ENCODE data around the gene NPIPB2. TPM values are rescaled to one million over a fixed set of nuclear protein-coding genes. Genes with fewer than 3 reads are reported as not detected.
"Not testable (repeated sequence)": the region's sequence is repeated elsewhere in the genome, so short reads cannot be mapped to it uniquely, and the experiment has no call there.

NPIPB2 gene
- total RNA-seq = 10 to 100 TPM in 3 of 6 donors, 1 to 10 TPM in 3; 3.6 to 47.1 (median 9.0) TPM

DNA sequence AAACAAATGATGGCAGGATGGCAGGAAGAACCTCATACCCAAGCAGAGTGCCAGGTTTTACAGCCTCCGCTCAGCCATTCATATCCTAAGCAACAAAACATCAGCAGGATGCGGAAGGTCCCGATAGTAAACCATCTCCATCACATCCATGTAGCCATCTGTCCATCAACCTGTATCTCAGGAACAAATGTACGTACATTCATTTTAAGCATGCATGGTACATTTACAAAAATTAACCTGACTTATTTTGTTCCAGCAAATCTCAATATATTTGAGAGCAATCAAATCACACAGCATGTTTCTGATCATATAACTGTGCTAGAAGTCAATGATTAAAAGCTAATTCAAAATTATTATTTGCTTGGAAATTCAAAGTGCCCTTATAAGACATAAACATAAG, at the start of gene NPIPB2:
Gene NPIPB2, minus strand, starts transcription at position 101 of the 400 bp plus-strand sequence. Its CDS starts 0 bp downstream, at position 101.
- H3K9me3 ChIP-seq; H3K4me3 ChIP-seq; H3K36me3 ChIP-seq; H3K4me1 ChIP-seq; H3K27ac ChIP-seq; DNase-seq; ATAC-seq (ENCODE audit: low FRiP score in 2 of 2); H3K27me3 ChIP-seq: not testable (repeated sequence)
- WGBS, 2 donors = 94 to 100% methylated on average over 3 of the region's 4 CpGs

DNA sequence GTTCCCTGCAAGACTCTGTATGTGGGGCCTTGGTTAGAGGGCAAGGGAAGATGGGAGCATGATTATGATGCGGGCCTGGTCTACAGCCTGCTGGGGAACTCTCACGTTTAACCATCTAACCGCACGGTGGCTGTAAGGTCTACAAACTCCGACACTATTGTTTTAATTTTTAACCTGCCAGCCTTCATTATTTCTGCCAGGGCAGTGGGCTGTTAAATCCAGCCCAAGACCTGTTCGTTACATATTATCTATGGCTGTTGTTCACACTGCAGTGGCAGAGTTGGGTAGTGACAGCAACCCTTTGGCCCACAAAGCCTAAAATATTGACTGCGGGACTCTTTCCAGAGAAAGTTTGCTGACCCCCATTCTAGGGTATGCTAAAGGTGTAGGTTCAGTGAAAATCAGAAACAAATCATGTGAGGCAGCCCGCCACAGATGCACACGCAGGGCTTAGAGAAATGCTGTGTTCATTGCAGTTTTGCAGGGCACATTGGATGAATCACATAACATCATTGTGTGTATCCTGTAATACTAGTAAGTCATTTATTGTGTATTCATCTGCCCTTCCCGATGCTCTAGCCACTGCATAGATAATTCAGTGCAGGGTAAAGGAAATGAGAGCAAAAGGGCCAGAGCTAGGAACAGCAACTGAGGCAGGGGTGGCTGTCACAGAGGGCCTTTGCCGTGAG, 49.0 kb upstream of the NPIPB2 start:
- Histone ChIP-seq H3K27ac (no peak overlapping the region), H3K27me3 (no peaks in the 10 kb centered on the region), H3K4me1 (peaks cover 4 to 28% (median 16%) of the 10 kb centered on the region in 4 donors), H3K36me3 (no peaks in the 10 kb centered on the region), H3K4me3 (no peak overlapping the region), H3K9me3 (no peaks in the 10 kb centered on the region)
- TF ChIP-seq POLR2AphosphoS5 (IDR thresholded peaks at IDR 0.05) = no peak
- no peak for TF ChIP-seq EP300 (IDR thresholded peaks at IDR 0.05)
- no peak for TF ChIP-seq POLR2A (IDR thresholded peaks at IDR 0.05)
- TF ChIP-seq, protein P1, sequence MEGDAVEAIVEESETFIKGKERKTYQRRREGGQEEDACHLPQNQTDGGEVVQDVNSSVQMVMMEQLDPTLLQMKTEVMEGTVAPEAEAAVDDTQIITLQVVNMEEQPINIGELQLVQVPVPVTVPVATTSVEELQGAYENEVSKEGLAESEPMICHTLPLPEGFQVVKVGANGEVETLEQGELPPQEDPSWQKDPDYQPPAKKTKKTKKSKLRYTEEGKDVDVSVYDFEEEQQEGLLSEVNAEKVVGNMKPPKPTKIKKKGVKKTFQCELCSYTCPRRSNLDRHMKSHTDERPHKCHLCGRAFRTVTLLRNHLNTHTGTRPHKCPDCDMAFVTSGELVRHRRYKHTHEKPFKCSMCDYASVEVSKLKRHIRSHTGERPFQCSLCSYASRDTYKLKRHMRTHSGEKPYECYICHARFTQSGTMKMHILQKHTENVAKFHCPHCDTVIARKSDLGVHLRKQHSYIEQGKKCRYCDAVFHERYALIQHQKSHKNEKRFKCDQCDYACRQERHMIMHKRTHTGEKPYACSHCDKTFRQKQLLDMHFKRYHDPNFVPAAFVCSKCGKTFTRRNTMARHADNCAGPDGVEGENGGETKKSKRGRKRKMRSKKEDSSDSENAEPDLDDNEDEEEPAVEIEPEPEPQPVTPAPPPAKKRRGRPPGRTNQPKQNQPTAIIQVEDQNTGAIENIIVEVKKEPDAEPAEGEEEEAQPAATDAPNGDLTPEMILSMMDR (IDR thresholded peaks at IDR 0.05) = no peak
- ATAC-seq (ENCODE audit: low FRiP score in 2 of 2) (no peak), DNase-seq (no peak)
- 88 to 95% methylated on average over 11 of the region's 11 CpGs for WGBS, 2 donors

DNA sequence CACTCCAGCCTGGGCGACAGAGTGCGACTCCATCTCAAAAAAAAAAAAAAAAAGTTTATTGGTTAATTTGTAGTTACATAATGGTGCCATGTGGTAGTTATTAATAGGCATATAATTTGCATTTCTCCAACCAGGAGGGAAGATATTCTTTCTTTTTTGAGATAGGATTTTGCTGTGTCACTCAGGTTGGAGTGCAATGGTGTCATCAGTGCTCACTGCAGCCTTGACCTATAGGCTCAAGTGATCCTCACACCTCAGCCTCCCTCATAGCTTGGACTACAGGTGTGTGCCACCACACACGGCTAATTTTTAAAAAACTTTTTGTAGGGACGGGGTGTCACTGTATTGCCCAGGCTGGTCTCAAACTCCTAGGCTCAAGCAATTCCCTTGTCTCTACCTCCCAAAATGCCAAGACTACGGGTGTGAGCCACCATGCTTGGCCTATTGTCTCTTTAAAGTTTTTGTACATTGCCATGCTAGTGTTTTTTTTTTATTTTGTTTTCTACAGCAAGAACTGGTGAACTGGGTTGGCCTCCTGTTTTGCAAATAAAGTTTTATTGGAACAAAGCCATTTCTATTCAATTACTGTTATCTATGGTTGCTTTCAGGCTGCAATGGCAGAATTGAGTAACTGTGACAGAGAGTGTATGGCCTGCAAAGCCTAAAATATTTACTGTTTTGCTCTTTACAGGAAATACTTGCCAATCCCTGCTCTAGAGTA, 46.6 kb upstream of the NPIPB2 start:
- H3K9me3 ChIP-seq = no peaks in the 10 kb centered on the region
- no peak overlapping the region for H3K27ac ChIP-seq
- DNase-seq (no peak), ATAC-seq (ENCODE audit: low FRiP score in 2 of 2) (no peak)
- no peaks in the 10 kb centered on the region for H3K27me3 ChIP-seq
- WGBS, 2 donors = 57 to 77% methylated on average over 5 of the region's 5 CpGs
- TF ChIP-seq, protein P1 (IDR thresholded peaks at IDR 0.05) = no peak
- TF ChIP-seq POLR2AphosphoS5 (IDR thresholded peaks at IDR 0.05) (no peak), POLR2A (IDR thresholded peaks at IDR 0.05) (no peak), EP300 (IDR thresholded peaks at IDR 0.05) (no peak)
- H3K4me3 ChIP-seq = no peak overlapping the region
- peaks cover 0 to 12% (median 6%) of the 10 kb centered on the region in 4 donors for H3K4me1 ChIP-seq
- no peaks in the 10 kb centered on the region for H3K36me3 ChIP-seq

DNA sequence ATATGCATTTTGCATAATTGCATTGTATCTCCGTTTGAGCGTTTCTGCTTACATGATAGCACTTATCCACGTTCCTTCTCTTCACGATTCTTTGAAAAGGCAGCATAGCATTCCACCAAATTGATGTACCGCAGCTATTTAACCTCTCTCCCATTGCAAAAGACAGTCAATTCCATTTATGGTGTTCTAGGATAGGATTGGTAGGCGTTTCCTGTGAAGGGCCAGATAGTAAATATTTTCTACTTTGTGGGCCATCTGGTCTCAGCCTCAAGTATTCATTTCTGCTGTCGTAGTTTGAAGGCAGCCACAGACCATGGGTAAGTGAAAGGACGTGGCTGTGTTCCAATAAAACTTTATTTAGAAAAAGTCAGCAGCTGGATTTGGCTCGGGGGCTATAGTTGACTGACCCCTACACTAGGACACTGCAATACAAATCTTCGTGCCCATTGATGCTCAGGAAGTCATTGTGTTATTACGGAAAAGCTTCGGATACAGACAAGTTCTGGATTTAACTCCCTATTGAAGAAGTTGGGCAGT, 44.7 kb upstream of the NPIPB2 start:
- no peak for TF ChIP-seq EP300 (IDR thresholded peaks at IDR 0.05)
- TF ChIP-seq, protein P1 (IDR thresholded peaks at IDR 0.05) = no peak
- no peak for TF ChIP-seq POLR2AphosphoS5 (IDR thresholded peaks at IDR 0.05)
- no peak for TF ChIP-seq POLR2A (IDR thresholded peaks at IDR 0.05)
- Histone ChIP-seq H3K9me3 (no peaks in the 10 kb centered on the region), H3K36me3 (no peaks in the 10 kb centered on the region), H3K27ac (no peak overlapping the region), H3K27me3 (no peaks in the 10 kb centered on the region), H3K4me3 (no peak overlapping the region), H3K4me1 (no peaks in the 10 kb centered on the region)
- DNase-seq (no peak), ATAC-seq (ENCODE audit: low FRiP score in 2 of 2) (no peak)
- 86 to 88% methylated on average over 12 of the region's 12 CpGs for WGBS, 2 donors

DNA sequence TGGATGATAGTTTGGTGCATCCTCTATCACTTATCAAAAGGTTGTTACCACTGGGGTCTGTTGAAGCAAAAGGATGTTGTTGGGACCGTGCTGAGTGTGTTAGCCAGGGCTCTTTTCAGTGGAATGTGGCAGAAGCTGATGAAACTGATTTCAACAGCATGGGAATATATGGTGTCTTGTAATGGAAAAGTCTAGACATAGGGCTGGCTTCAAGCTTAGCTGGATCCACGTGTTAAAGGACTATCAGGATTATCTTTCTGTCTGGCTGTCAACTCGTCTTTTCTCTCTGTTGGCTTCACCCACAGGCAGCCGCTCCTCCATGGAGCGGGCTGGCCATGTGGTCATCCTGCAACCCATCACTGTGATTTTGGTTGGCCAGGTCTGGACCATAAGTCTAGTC, 43.4 kb upstream of the NPIPB2 start:
- DNase-seq (no peak), ATAC-seq (ENCODE audit: low FRiP score in 2 of 2) (no peak)
- H3K4me1 ChIP-seq = no peaks in the 10 kb centered on the region
- H3K27me3 ChIP-seq = no peaks in the 10 kb centered on the region
- H3K9me3 ChIP-seq = no peaks in the 10 kb centered on the region
- H3K4me3 ChIP-seq = no peak overlapping the region
- no peak overlapping the region for H3K27ac ChIP-seq
- H3K36me3 ChIP-seq = no peaks in the 10 kb centered on the region
- WGBS, 2 donors = 66 to 87% methylated on average over 4 to 5 of the region's 5 CpGs
- TF ChIP-seq EP300 (IDR thresholded peaks at IDR 0.05) (no peak), POLR2AphosphoS5 (IDR thresholded peaks at IDR 0.05) (no peak), POLR2A (IDR thresholded peaks at IDR 0.05) (no peak)
- TF ChIP-seq, protein P1 (IDR thresholded peaks at IDR 0.05) = no peak
